ENCODE measurements around the gene MED13L.

DNA sequence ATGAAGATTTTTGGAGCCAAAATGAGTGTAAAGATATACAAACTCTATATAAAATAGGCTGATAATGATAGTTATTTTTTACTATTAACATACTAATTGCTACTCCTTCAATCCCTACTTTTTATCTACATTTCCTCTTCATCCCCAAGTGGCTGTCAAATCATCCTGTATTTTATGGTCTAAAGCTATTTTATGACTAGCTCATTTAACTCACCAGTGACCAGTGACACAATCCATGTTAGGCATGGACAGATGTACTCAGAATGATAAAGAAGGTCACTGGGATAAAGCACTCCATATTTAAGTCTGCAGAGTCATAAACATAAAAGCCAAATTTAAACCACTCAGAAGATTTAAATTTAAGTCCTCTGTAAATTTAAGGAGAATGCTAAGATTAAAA is 183.0 kb downstream of the MED13L start:
- TF ChIP-seq, protein P1, sequence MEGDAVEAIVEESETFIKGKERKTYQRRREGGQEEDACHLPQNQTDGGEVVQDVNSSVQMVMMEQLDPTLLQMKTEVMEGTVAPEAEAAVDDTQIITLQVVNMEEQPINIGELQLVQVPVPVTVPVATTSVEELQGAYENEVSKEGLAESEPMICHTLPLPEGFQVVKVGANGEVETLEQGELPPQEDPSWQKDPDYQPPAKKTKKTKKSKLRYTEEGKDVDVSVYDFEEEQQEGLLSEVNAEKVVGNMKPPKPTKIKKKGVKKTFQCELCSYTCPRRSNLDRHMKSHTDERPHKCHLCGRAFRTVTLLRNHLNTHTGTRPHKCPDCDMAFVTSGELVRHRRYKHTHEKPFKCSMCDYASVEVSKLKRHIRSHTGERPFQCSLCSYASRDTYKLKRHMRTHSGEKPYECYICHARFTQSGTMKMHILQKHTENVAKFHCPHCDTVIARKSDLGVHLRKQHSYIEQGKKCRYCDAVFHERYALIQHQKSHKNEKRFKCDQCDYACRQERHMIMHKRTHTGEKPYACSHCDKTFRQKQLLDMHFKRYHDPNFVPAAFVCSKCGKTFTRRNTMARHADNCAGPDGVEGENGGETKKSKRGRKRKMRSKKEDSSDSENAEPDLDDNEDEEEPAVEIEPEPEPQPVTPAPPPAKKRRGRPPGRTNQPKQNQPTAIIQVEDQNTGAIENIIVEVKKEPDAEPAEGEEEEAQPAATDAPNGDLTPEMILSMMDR (IDR thresholded peaks at IDR 0.05): no peak
- no peak for TF ChIP-seq POLR2A (IDR thresholded peaks at IDR 0.05)
